Measurements from ENCODE around the gene CCL18. TPM values are rescaled to one million over a fixed set of nuclear protein-coding genes. Genes with fewer than 3 reads are reported as not detected.

Gene CCL18
- total and polyA plus RNA-seq, 9 donors, result 0.20 to 28.4 (median 0.90) TPM; not detected in 3

GRCh38 chr17:36059406-36059805 lies 4.7 kb upstream of the CCL18 start:
- no peaks in the 10 kb centered on the region for H3K36me3 ChIP-seq
- no peaks in the 10 kb centered on the region for H3K4me1 ChIP-seq (ENCODE audit: insufficient read depth)
- H3K9me3 ChIP-seq, result no peaks in the 10 kb centered on the region
- H3K4me3 ChIP-seq, result no peak overlapping the region
- H3K27me3 ChIP-seq, result no peaks in the 10 kb centered on the region
- H3K27ac ChIP-seq, result no peak overlapping the region
- intact Hi-C loops (cut with DNase I), result no loop called here
- TF ChIP-seq POLR2A (IDR thresholded peaks at IDR 0.05) (no peak), EP300 (IDR thresholded peaks at IDR 0.05) (no peak), CTCF (IDR thresholded peaks at IDR 0.05) (no peak)
- 76 to 91% (median 88%) methylated on average over 7 of the region's 7 CpGs for WGBS, 3 donors
- no peak for DNase-seq

GRCh38 chr17:36060816-36061215 lies 3.3 kb upstream of the CCL18 start:
- H3K36me3 ChIP-seq, result no peaks in the 10 kb centered on the region
- intact Hi-C loops (cut with DNase I), result loop anchor here in 1 of 4 donors (10.0 kb wide), 1 partner anchor 84 kb away; no protein-coding TSS in a partner anchor
- H3K27ac ChIP-seq, result no peak overlapping the region
- no peak overlapping the region for H3K4me3 ChIP-seq
- no peaks in the 10 kb centered on the region for H3K9me3 ChIP-seq
- WGBS, 3 donors, result 62 to 90% (median 86%) methylated on average over 2 of the region's 2 CpGs
- TF ChIP-seq POLR2A (IDR thresholded peaks at IDR 0.05) (no peak), CTCF (IDR thresholded peaks at IDR 0.05) (no peak), EP300 (IDR thresholded peaks at IDR 0.05) (no peak)
- no peaks in the 10 kb centered on the region for H3K4me1 ChIP-seq (ENCODE audit: insufficient read depth)
- no peaks in the 10 kb centered on the region for H3K27me3 ChIP-seq
- no peak for DNase-seq

DNA sequence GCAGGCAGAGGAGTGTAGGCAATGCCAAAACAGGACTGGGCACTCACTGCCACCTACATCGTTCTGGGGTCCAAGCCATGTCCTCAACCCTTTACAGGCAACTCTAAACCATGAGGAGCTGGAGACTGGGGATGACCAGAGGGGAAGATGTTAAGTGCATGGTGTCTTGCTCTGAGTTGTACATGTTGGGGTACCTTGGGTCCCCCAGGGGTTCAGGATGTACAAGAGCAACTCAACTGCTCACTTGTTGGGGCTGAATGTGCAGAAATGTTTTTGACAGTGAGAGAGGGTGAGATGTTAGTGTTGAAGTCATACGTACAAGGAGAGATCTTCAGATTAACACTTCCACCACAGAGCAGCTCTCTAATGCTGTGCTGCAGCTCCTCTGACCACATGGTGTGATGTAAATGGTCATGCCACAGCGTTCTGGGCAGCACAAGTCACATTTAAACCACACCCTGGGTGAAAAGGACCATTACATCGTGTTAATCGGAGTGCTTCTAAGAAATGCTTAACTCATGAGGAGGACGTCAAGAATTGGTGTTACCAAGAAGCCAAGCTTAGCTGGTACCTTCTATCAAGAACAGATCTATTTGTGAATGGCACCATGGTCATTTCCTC lies 2.4 kb downstream of the CCL18 start:
- intact Hi-C loops (cut with DNase I), result loop anchor here in 1 of 4 donors (10.0 kb wide), 1 partner anchor 78 kb away; no protein-coding TSS in a partner anchor
- WGBS, 3 donors, result 79 to 87% (median 79%) methylated on average over 6 of the region's 6 CpGs

DNA sequence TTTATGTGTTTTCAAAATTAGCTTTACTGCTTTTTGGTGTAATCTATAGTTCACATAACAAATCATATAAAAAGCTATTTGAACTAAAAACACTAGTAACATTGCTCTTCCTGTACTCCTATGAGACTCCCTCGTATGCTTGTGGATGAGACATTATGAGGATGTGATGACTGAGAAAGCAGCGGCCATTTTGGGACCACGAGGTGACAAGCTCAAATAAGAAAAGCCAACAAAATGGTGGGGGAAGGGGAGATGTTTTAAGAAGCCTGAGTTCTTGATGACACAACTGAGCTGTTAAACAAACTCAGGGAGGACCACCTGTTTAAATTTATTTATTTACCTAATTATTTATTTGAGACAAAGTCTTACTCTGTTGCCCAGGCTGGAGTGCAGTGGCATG lies 4.5 kb downstream of the CCL18 start:
- no peak overlapping the region for H3K4me3 ChIP-seq
- 64 to 82% (median 76%) methylated on average over 3 of the region's 3 CpGs for WGBS, 3 donors
- no peak for DNase-seq
- no peaks in the 10 kb centered on the region for H3K9me3 ChIP-seq
- no peaks in the 10 kb centered on the region for H3K36me3 ChIP-seq
- intact Hi-C loops (cut with DNase I), result loop anchor here in 1 of 4 donors (10.0 kb wide), 1 partner anchor 76 kb away; no protein-coding TSS in a partner anchor
- no peaks in the 10 kb centered on the region for H3K27me3 ChIP-seq
- no peaks in the 10 kb centered on the region for H3K4me1 ChIP-seq (ENCODE audit: insufficient read depth)
- H3K27ac ChIP-seq, result no peak overlapping the region
- TF ChIP-seq EP300 (IDR thresholded peaks at IDR 0.05) (no peak), CTCF (IDR thresholded peaks at IDR 0.05) (no peak), POLR2A (IDR thresholded peaks at IDR 0.05) (no peak)

More for the DNA sequence above, 2.4 kb downstream of the CCL18 start:
- Histone ChIP-seq H3K4me1 (ENCODE audit: insufficient read depth) (no peaks in the 10 kb centered on the region), H3K9me3 (no peaks in the 10 kb centered on the region), H3K36me3 (no peaks in the 10 kb centered on the region), H3K27me3 (no peaks in the 10 kb centered on the region), H3K27ac (no peak overlapping the region), H3K4me3 (no peak overlapping the region)
- no peak for TF ChIP-seq POLR2A (IDR thresholded peaks at IDR 0.05)
- TF ChIP-seq EP300 (IDR thresholded peaks at IDR 0.05), result no peak
- no peak for TF ChIP-seq CTCF (IDR thresholded peaks at IDR 0.05)
- no peak for DNase-seq
